Lung (tissue), 16 donors: ENCODE data around the gene CFAP157. TPM values are rescaled to one million over a fixed set of nuclear protein-coding genes. Genes with fewer than 3 reads are reported as not detected.

Experiments
- ATAC-seq: fragments of 200-7000 bp; cut with Tn5 transposase; one replicate; pipeline ENCODE4 v1.9.1; 2020; ENCODE audit warnings: moderate number of reproducible peaks; ENCODE audit not compliant: insufficient read depth, low FRiP score
- DNase-seq, 3 donors: peaks; one replicate each; pipeline ENCODE4 v3.0.0-alpha.2; 2013 to 2017
- H3K27ac ChIP-seq, 2 donors: one replicate each; pipeline ENCODE4 v1.5.1; 2013; ENCODE audit warnings: mild to moderate bottlenecking in 2 of 2, moderate library complexity in 2 of 2, control low read depth in 1 of 2, inconsistent platforms in 1 of 2, low read depth in 1 of 2, low read length in 1 of 2
- H3K27me3 ChIP-seq, 3 donors: one replicate each; pipeline ENCODE4 v1.5.1; 2013; ENCODE audit warnings: low read length in 2 of 3; ENCODE audit not compliant: control insufficient read depth in 3 of 3, insufficient read depth in 3 of 3
- H3K36me3 ChIP-seq, 4 donors: one replicate each; pipeline ENCODE4 v1.5.1; 2013; ENCODE audit warnings: low read length in 4 of 4, mild to moderate bottlenecking in 1 of 4, moderate library complexity in 1 of 4; ENCODE audit not compliant: control insufficient read depth in 4 of 4, insufficient read depth in 4 of 4
- H3K4me1 ChIP-seq, 5 donors: one replicate each; pipeline ENCODE4 v1.5.1; 2013; ENCODE audit warnings: low read length in 5 of 5, mild to moderate bottlenecking in 2 of 5, moderate library complexity in 1 of 5; ENCODE audit not compliant: control insufficient read depth in 5 of 5, insufficient read depth in 5 of 5
- H3K4me3 ChIP-seq: one replicate; pipeline ENCODE4 v1.5.1; 2013; ENCODE audit warnings: mild to moderate bottlenecking, control low read depth, moderate library complexity
- H3K9ac ChIP-seq, 2 donors: one replicate each; pipeline ENCODE4 v1.5.1; 2013; ENCODE audit warnings: low read length in 2 of 2, control low read depth in 1 of 2; ENCODE audit not compliant: insufficient read depth in 1 of 2
- H3K9me3 ChIP-seq, 4 donors: one replicate each; pipeline ENCODE4 v1.5.1; 2013; ENCODE audit warnings: low read length in 3 of 4, mild to moderate bottlenecking in 1 of 4, moderate library complexity in 1 of 4; ENCODE audit not compliant: control insufficient read depth in 4 of 4, insufficient read depth in 3 of 4
- WGBS, 2 donors: extraction: QIAGEN DNeasy Blood & Tissue Kit; methylation state at CpG; one replicate each; pipeline ENCODE4 v1.1.7; 2013; 5-methylcytosine and 5-hydroxymethylcytosine counted together
- long read RNA-seq, 5 donors: transcript quantifications; one replicate each; lab custom pipeline, GENCODE V29; 2026
- polyA plus RNA-seq, 2 donors: library from polyadenylated mRNA; stranded (reverse); fragments of 200-250 nt; gene quantifications; one replicate each; pipeline ENCODE4 v1.2.1, GENCODE V29; 2013
- total RNA-seq, 2 donors: library from RNA; depleted of rRNA in 1 of 2; stranded (reverse); fragments of >200 nt in 1 of 2; gene quantifications; one replicate each; pipeline ENCODE4 v1.2.1, GENCODE V29; 2014 to 2021
- TF ChIP-seq, protein P1 (sequence below): IDR thresholded peaks from 2 replicates; pipeline ENCODE4 v1.5.1; 2012; ENCODE audit warnings: mild to moderate bottlenecking; ENCODE audit errors: control extremely low read depth, extremely low read depth
- donor health status: control.
- donor health status: control.
- donor health status: Bipolar disorder and iron deficiency.
- donor health status: healthy.
- donor health status: DM: yes; HTN: yes; CAD: no.

CFAP157 gene
- total RNA-seq (10 to 100 TPM; 14.6 to 40.6 TPM), polyA plus RNA-seq (10 to 100 TPM; 14.8 to 17.3 TPM)
- long read RNA-seq, donor 1, partial matches to known transcripts: 5 of 17 reads
- long read RNA-seq, donor 1, other reads (novel, unspliced or antisense): 10 of 17 reads
- long read RNA-seq, donor 2, partial matches to known transcripts: 0 of 1 reads
- long read RNA-seq, donor 2, other reads (novel, unspliced or antisense): 0 of 1 reads
- long read RNA-seq, donor 3: 0 reads
- long read RNA-seq, donor 4, partial matches to known transcripts: 0 of 5 reads
- long read RNA-seq, donor 4, other reads (novel, unspliced or antisense): 5 of 5 reads
- long read RNA-seq, donor 5, partial matches to known transcripts: 27 of 27 reads
- long read RNA-seq, donor 5, other reads (novel, unspliced or antisense): 0 of 27 reads

DNA sequence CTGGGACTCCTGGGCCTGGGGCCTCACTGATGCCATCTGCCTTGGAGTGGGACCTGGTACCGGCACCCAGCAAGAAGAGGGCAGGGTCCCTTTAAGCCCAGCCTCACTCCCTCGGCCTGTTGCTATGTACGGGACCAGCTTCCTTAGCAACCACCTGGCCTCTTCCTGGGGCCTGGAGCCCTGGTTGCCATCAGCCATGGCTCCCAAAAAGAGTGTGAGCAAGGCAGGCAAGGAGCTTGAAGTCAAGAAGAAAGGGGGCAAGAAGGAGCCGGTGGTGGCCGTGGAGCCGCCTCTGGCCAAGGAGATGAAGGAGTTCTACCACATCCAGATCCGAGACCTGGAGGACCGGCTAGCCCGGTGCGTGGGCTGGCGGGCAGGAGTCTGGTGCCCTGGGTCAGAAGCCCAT is at the start of gene CFAP157:
CFAP157 (plus strand) TSS at position 153 of the 406 bp plus-strand sequence; CDS start at position 197, 44 bp downstream.
- DNase-seq (peak in 2 of 3 donors; percentile 8 to 26), ATAC-seq (peak; percentile 59)
- TF ChIP-seq, protein P1, sequence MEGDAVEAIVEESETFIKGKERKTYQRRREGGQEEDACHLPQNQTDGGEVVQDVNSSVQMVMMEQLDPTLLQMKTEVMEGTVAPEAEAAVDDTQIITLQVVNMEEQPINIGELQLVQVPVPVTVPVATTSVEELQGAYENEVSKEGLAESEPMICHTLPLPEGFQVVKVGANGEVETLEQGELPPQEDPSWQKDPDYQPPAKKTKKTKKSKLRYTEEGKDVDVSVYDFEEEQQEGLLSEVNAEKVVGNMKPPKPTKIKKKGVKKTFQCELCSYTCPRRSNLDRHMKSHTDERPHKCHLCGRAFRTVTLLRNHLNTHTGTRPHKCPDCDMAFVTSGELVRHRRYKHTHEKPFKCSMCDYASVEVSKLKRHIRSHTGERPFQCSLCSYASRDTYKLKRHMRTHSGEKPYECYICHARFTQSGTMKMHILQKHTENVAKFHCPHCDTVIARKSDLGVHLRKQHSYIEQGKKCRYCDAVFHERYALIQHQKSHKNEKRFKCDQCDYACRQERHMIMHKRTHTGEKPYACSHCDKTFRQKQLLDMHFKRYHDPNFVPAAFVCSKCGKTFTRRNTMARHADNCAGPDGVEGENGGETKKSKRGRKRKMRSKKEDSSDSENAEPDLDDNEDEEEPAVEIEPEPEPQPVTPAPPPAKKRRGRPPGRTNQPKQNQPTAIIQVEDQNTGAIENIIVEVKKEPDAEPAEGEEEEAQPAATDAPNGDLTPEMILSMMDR: no peak
- Histone ChIP-seq H3K9ac (no peak within 1 kb of the TSS), H3K36me3 (no peaks in the 10 kb centered on the region), H3K27me3 (no peaks in the 10 kb centered on the region), H3K27ac (no peak within 1 kb of the TSS), H3K4me1 (peaks cover 0 to 5% (median 0%) of the 10 kb centered on the region in 5 donors), H3K9me3 (no peaks in the 10 kb centered on the region), H3K4me3 (no peak within 1 kb of the TSS)
- 66 to 67% methylated on average over 11 of the region's 11 CpGs for WGBS, 2 donors

GRCh38 chr9:127658428-127658827 is 48.4 kb upstream of the CFAP157 start:
- Histone ChIP-seq H3K27ac (no peak overlapping the region), H3K9ac (no peak overlapping the region), H3K36me3 (peaks cover 8 to 32% (median 15%) of the 10 kb centered on the region in 4 donors), H3K4me3 (no peak overlapping the region), H3K27me3 (no peaks in the 10 kb centered on the region), H3K9me3 (no peaks in the 10 kb centered on the region), H3K4me1 (peaks cover 0 to 12% (median 0%) of the 10 kb centered on the region in 5 donors)
- TF ChIP-seq, protein P1: no peak
- WGBS, 2 donors: 85 to 87% methylated on average over 5 of the region's 5 CpGs
- ATAC-seq (no peak), DNase-seq (no peak)

DNA sequence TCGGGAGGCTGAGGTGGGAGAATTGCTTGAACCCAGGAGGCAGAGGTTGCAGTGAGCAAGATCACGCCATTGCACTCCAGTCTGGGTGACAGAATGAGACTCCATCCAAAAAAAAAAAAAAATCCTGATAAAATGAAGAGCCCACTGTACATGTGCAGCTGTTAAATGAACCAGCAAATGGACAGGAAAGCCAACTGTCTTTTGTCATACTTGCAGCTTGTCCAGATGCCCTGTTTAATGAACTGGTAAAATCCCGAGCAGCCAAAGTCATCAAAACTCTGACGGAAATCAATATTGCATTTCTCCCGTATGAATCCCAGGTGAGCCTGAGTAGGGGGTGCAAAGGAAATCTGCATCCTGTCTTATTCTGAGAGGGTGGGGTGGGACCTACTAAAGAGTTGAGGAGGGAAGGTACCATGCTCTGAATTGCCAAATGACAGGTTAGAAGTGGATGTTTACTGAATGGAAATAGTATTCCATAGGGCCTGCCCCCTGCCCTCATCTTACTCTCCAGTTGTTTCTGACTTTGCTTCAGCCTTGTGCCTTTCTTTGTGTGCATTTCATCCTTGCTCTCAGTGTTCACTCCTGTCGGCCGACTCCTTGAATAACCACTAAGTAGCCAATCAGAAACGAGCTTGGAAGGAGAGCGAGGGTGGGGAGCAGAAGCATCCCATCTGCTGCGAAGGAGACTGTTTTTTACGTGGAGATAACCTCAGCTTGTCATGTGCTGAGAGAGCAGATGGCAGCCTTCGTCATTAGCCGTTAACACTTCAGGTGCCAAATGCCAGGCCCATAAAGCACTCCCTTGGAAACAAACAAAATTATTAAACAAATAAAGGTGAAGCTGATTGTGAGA is 45.7 kb upstream of the CFAP157 start:
- ATAC-seq: no peak
- peak; percentile 30 to 43 (median 35) for DNase-seq
- no peaks in the 10 kb centered on the region for H3K27me3 ChIP-seq
- peaks cover 0 to 12% (median 0%) of the 10 kb centered on the region in 5 donors for H3K4me1 ChIP-seq
- no peak overlapping the region for H3K27ac ChIP-seq
- 76 to 81% methylated on average over 13 of the region's 13 CpGs for WGBS, 2 donors
- H3K9me3 ChIP-seq: peaks cover 0 to 2% (median 0%) of the 10 kb centered on the region in 4 donors
- H3K9ac ChIP-seq: no peak overlapping the region
- H3K4me3 ChIP-seq: no peak overlapping the region
- TF ChIP-seq, protein P1: no peak
- peaks cover 6 to 37% (median 25%) of the 10 kb centered on the region in 4 donors for H3K36me3 ChIP-seq
